Nephron progenitor cell (in vitro differentiated cells): ENCODE results near the gene GNA14.

ENCODE experiments used
- DNase-seq: peaks from one replicate; pipeline ENCODE4 v3.0.0; 2021
- H3K27ac Mint-ChIP-seq: 2 replicates; pipeline ENCODE4 v1.8.0; 2021; ENCODE audit warnings: mild to moderate bottlenecking, moderate library complexity, mixed read lengths
- H3K27me3 Mint-ChIP-seq: 2 replicates; pipeline ENCODE4 v1.8.0; 2021; ENCODE audit warnings: mild to moderate bottlenecking, low read depth, mixed read lengths; ENCODE audit not compliant: poor library complexity
- H3K36me3 Mint-ChIP-seq: 2 replicates; pipeline ENCODE4 v1.8.0; 2021; ENCODE audit warnings: low read depth, mixed read lengths
- H3K4me1 Mint-ChIP-seq: 2 replicates; pipeline ENCODE4 v1.8.0; 2021; ENCODE audit warnings: mixed read lengths
- H3K4me3 Mint-ChIP-seq: 2 replicates; pipeline ENCODE4 v1.8.0; 2021; ENCODE audit warnings: mild to moderate bottlenecking, moderate library complexity, mixed read lengths
- H3K9me3 Mint-ChIP-seq: 2 replicates; pipeline ENCODE4 v1.8.0; 2021; ENCODE audit warnings: mild to moderate bottlenecking, moderate library complexity, mixed read lengths
- CTCF ChIP-seq: fragments of 200-600 bp; sonication (generic); IDR thresholded peaks from 2 replicates; pipeline ENCODE4 v1.5.0; 2021; ENCODE audit warnings: antibody characterized with exemption

GNA14 gene

GRCh38 chr9:77518688-77519087 lies 129.4 kb downstream of the GNA14 start:
- no peak for DNase-seq
- no peak overlapping the region for H3K4me3 Mint-ChIP-seq
- no peaks in the 10 kb centered on the region for H3K27me3 Mint-ChIP-seq
- H3K36me3 Mint-ChIP-seq = no peaks in the 10 kb centered on the region
- TF ChIP-seq CTCF = no peak
- H3K4me1 Mint-ChIP-seq = peaks cover 6% of the 10 kb centered on the region
- H3K27ac Mint-ChIP-seq = no peak overlapping the region
- peaks cover 13% of the 10 kb centered on the region for H3K9me3 Mint-ChIP-seq

GRCh38 chr9:77516781-77517180 lies 131.3 kb downstream of the GNA14 start:
- peaks cover 7% of the 10 kb centered on the region for H3K9me3 Mint-ChIP-seq

GRCh38 chr9:77514886-77515711 lies 133.0 kb downstream of the GNA14 start:
- no peaks in the 10 kb centered on the region for H3K36me3 Mint-ChIP-seq
- TF ChIP-seq CTCF = no peak
- DNase-seq = no peak
- no peak overlapping the region for H3K4me3 Mint-ChIP-seq
- H3K27ac Mint-ChIP-seq = peak overlapping the region; percentile 33
- peaks cover 7% of the 10 kb centered on the region for H3K9me3 Mint-ChIP-seq
- H3K27me3 Mint-ChIP-seq = no peaks in the 10 kb centered on the region
- peaks cover 28% of the 10 kb centered on the region for H3K4me1 Mint-ChIP-seq

More at GRCh38 chr9:77516781-77517180, 131.3 kb downstream of the GNA14 start:
- no peak for TF ChIP-seq CTCF
- H3K27ac Mint-ChIP-seq = no peak overlapping the region
- no peaks in the 10 kb centered on the region for H3K27me3 Mint-ChIP-seq
- peaks cover 18% of the 10 kb centered on the region for H3K4me1 Mint-ChIP-seq
- no peak for DNase-seq
- H3K36me3 Mint-ChIP-seq = no peaks in the 10 kb centered on the region
- no peak overlapping the region for H3K4me3 Mint-ChIP-seq

- H3K27me3 Mint-ChIP-seq = no peaks in the 10 kb centered on the region
- H3K36me3 Mint-ChIP-seq = no peaks in the 10 kb centered on the region
- H3K4me1 Mint-ChIP-seq = peaks cover 28% of the 10 kb centered on the region
- no peak overlapping the region for H3K27ac Mint-ChIP-seq
- TF ChIP-seq CTCF = no peak
- no peak for DNase-seq
- H3K9me3 Mint-ChIP-seq = peaks cover 7% of the 10 kb centered on the region
- no peak overlapping the region for H3K4me3 Mint-ChIP-seq
Measured at GRCh38 chr9:77513457-77513856, 134.7 kb downstream of the GNA14 start.

- Mint-ChIP-seq H3K9me3 (peaks cover 7% of the 10 kb centered on the region), H3K4me3 (no peak overlapping the region), H3K4me1 (peaks cover 32% of the 10 kb centered on the region), H3K27me3 (no peaks in the 10 kb centered on the region), H3K27ac (no peak overlapping the region), H3K36me3 (no peaks in the 10 kb centered on the region)
- no peak for TF ChIP-seq CTCF
- no peak for DNase-seq
Measured at GRCh38 chr9:77512876-77513275, 135.2 kb downstream of the GNA14 start.

- H3K4me3 Mint-ChIP-seq = no peak overlapping the region
- DNase-seq = no peak
- H3K36me3 Mint-ChIP-seq = no peaks in the 10 kb centered on the region
- peaks cover 45% of the 10 kb centered on the region for H3K4me1 Mint-ChIP-seq
- no peak for TF ChIP-seq CTCF
- peaks cover 7% of the 10 kb centered on the region for H3K9me3 Mint-ChIP-seq
- H3K27me3 Mint-ChIP-seq = peaks cover 4% of the 10 kb centered on the region
- H3K27ac Mint-ChIP-seq = peak overlapping the region; percentile 43
Measured at GRCh38 chr9:77511525-77511924, 136.6 kb downstream of the GNA14 start.
